AG09309 (cell line): ENCODE data around the gene HERC6.
A peak's percentile ranks its signal among the peaks of the same experiment; 100 is the strongest.

Source experiments
- DNase-seq: peaks from one replicate; pipeline ENCODE4 v3.0.0-alpha.2; 2010; ENCODE audit warnings: low read depth
- H3K4me3 ChIP-seq: 2 replicates; pipeline ENCODE4 v1.5.1; 2011; ENCODE audit warnings: mild to moderate bottlenecking, low read depth, low read length, moderate library complexity; ENCODE audit not compliant: control insufficient read depth
- CTCF ChIP-seq: IDR thresholded peaks from 2 replicates; pipeline ENCODE4 v1.5.1; 2011; ENCODE audit warnings: mild to moderate bottlenecking, low read depth, low read length, inconsistent platforms; ENCODE audit not compliant: insufficient read depth, control insufficient read depth; ENCODE audit errors: missing control alignments

HERC6 gene

GRCh38 chr4:88465653-88466192, 87.1 kb downstream of the HERC6 start:
- TF ChIP-seq CTCF: no peak
- no peak overlapping the region for H3K4me3 ChIP-seq
- no peak for DNase-seq

- no peak for TF ChIP-seq CTCF
- no peak overlapping the region for H3K4me3 ChIP-seq
- DNase-seq: no peak
These were observed 88.7 kb downstream of the HERC6 start for GRCh38 chr4:88467392-88467791.

DNA sequence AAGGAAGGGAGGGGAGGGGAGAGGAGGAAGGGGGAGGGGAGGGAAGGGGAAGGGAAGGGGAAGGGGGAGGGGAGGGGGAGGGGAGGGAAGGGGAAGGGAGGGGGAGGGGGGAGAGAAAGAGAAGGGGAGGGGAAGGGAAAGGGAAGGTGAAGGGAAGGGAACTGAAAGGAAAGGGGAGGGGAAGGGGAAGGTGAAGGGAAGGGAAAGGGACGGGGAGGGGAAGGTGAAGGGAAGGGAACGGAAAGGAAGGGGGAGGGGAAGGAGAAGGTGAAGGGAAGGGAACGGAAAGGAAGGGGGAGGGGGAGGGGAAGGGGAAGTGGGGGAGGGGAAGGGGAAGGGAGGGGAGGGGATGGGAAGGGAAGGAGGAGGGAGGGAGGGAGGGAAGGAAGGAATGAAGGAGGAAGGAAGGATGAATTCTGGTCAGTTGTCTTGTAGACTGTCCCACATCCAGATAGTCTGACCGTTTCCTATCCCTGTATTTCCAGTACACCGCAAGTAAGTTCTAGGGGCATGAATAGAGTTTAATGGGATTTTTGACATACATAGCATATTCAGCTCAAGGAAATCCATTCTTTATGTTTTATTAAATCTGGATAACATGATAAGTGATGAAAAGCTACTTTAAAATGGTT, 98.7 kb downstream of the HERC6 start:
- no peak for TF ChIP-seq CTCF
- H3K4me3 ChIP-seq: no peak overlapping the region
- no peak for DNase-seq

DNA sequence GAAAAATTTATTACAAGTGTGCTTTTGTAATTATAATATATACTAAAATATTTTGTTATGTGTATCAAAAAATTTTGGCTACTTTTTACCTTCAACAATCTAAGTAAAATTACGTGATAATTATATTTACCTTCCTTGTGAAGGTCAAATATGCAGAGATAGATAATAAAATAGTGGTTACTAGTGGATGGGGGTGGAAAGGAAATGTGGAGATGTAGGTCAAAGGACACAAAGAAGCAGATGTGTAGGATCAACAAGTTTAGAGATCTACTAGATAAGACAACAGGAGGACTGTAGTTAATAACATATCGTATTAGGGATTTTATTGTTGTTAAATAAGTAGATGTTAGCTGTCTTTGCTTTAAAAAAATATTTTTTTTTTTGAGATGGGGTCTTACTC, 99.6 kb downstream of the HERC6 start:
- no peak for TF ChIP-seq CTCF
- H3K4me3 ChIP-seq: no peak overlapping the region
- no peak for DNase-seq

GRCh38 chr4:88481537-88481936, 102.9 kb downstream of the HERC6 start:
- no peak for TF ChIP-seq CTCF

DNA sequence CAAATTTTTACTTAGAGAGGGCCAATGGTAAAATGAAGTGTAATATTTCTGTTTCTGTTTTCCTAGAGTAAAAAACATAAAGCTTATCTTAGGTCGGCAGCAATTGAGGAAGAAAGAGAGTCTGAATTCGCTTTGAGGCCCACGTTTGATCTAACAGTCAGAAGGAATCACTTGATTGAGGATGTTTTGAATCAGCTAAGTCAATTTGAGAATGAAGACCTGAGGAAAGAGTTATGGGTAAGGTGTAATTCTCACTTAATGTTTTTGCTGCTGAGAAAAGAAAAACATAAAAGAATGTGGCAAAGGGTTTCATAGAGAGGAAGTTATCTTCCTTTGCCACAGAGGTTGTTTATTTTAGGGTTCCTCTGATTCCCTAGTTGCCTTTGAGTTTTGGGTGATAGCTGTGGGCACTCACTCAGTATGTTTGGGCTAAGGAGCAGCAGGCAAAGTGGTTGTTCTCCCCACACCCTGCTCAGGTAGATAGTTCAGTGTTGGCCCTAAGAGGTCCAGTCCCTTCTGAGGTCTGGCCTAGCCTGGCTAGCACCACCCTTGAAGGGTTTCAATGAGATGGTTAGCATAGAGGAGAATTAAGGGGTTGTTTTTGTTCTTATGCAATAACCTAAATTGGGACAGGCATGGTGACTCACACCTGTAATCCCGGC, 110.6 kb downstream of the HERC6 start:
- no peak overlapping the region for H3K4me3 ChIP-seq
- DNase-seq: no peak
- no peak for TF ChIP-seq CTCF

More at GRCh38 chr4:88481537-88481936, 102.9 kb downstream of the HERC6 start:
- no peak overlapping the region for H3K4me3 ChIP-seq
- peak; percentile 10 for DNase-seq
